ENCODE results near the gene SMARCB1.

Gene SMARCB1

GRCh38 chr22:23804781-23805291, 18.1 kb downstream of the SMARCB1 start:
- no peak for FAIRE-seq

- FAIRE-seq, result no peak
These were observed 20.1 kb downstream of the SMARCB1 start for GRCh38 chr22:23806837-23807236.

- FAIRE-seq, result no peak
These were observed 25.6 kb downstream of the SMARCB1 start for GRCh38 chr22:23812378-23812777.

GRCh38 chr22:23815541-23816155, 28.9 kb downstream of the SMARCB1 start:
- FAIRE-seq, result no peak

GRCh38 chr22:23816156-23816976, 29.6 kb downstream of the SMARCB1 start:
- FAIRE-seq, result no peak

GRCh38 chr22:23817146-23817545, 30.4 kb downstream of the SMARCB1 start:
- no peak for FAIRE-seq

GRCh38 chr22:23818541-23818940, 31.8 kb downstream of the SMARCB1 start:
- FAIRE-seq, result no peak

- FAIRE-seq, result no peak
These were observed 34.0 kb downstream of the SMARCB1 start for GRCh38 chr22:23820748-23821211.

- no peak for FAIRE-seq
These were observed 35.4 kb downstream of the SMARCB1 start for GRCh38 chr22:23822101-23822671.

- no peak for FAIRE-seq
These were observed 36.6 kb downstream of the SMARCB1 start for GRCh38 chr22:23823331-23823791.

- FAIRE-seq, result no peak
These were observed 37.9 kb downstream of the SMARCB1 start for GRCh38 chr22:23824476-23825245.

GRCh38 chr22:23825246-23825905, 38.6 kb downstream of the SMARCB1 start:
- no peak for FAIRE-seq

GRCh38 chr22:23826510-23827350, 40.0 kb downstream of the SMARCB1 start:
- no peak for FAIRE-seq

GRCh38 chr22:23827351-23827995, 40.7 kb downstream of the SMARCB1 start:
- no peak for FAIRE-seq

- no peak for FAIRE-seq
These were observed 42.3 kb downstream of the SMARCB1 start for GRCh38 chr22:23828800-23829680.

- FAIRE-seq, result no peak
These were observed 43.1 kb downstream of the SMARCB1 start for GRCh38 chr22:23829845-23830372.

GRCh38 chr22:23831261-23831660, 44.5 kb downstream of the SMARCB1 start:
- no peak for FAIRE-seq

- no peak for FAIRE-seq
These were observed 45.0 kb downstream of the SMARCB1 start for GRCh38 chr22:23831781-23832180.

GRCh38 chr22:23832226-23833016, 45.7 kb downstream of the SMARCB1 start:
- FAIRE-seq, result no peak
